NCI-H460 (cell line): ENCODE results near the gene RBM19. TPM values are rescaled to one million over a fixed set of nuclear protein-coding genes. Genes with fewer than 3 reads are reported as not detected.
"Not testable (repeated sequence)": the region's sequence is repeated elsewhere in the genome, so short reads cannot be mapped to it uniquely, and the experiment has no call there.

ENCODE experiments used
- DNase-seq: peaks from one replicate; pipeline ENCODE4 v3.0.0-alpha.2; 2016; ENCODE audit warnings: low read depth; ENCODE audit errors: extremely low read depth
- total RNA-seq: library from RNA; depleted of rRNA; stranded (reverse); fragments of >200 nt; shearing (Covaris generic); gene quantifications from 2 replicates; pipeline ENCODE4 v1.2.3, GENCODE V29; 2014

Gene RBM19
- total RNA-seq, 1 experiment from 2014 or later: 32.6 TPM

GRCh38 chr12:113908584-113909100, 57.5 kb downstream of the RBM19 start:
- DNase-seq: no peak

- no peak for DNase-seq
Observed at GRCh38 chr12:113907446-113908180, 58.5 kb downstream of the RBM19 start.

- no peak for DNase-seq
Observed at GRCh38 chr12:113906411-113907200, 59.5 kb downstream of the RBM19 start.

GRCh38 chr12:113905829-113906228, 60.3 kb downstream of the RBM19 start:
- DNase-seq: no peak

- DNase-seq: no peak
Observed at GRCh38 chr12:113903381-113903863, 62.7 kb downstream of the RBM19 start.

GRCh38 chr12:113901319-113901718, 64.8 kb downstream of the RBM19 start:
- not testable (repeated sequence) for DNase-seq

- no peak for DNase-seq
Observed at GRCh38 chr12:113900716-113901115, 65.4 kb downstream of the RBM19 start.

- no peak for DNase-seq
Observed at GRCh38 chr12:113899561-113900471, 66.3 kb downstream of the RBM19 start.

- no peak for DNase-seq
Observed at GRCh38 chr12:113899042-113899560, 67.0 kb downstream of the RBM19 start.

- DNase-seq: no peak
Observed at GRCh38 chr12:113898466-113898865, 67.7 kb downstream of the RBM19 start.

GRCh38 chr12:113897406-113897805, 68.7 kb downstream of the RBM19 start:
- DNase-seq: no peak

- DNase-seq: no peak
Observed at GRCh38 chr12:113896841-113897240, 69.3 kb downstream of the RBM19 start.

- DNase-seq: no peak
Observed at GRCh38 chr12:113896194-113896593, 69.9 kb downstream of the RBM19 start.

- DNase-seq: no peak
Observed at GRCh38 chr12:113895176-113895575, 70.9 kb downstream of the RBM19 start.

GRCh38 chr12:113894697-113895096, 71.4 kb downstream of the RBM19 start:
- no peak for DNase-seq

- no peak for DNase-seq
Observed at GRCh38 chr12:113893221-113893620, 72.9 kb downstream of the RBM19 start.

GRCh38 chr12:113892556-113892955, 73.6 kb downstream of the RBM19 start:
- no peak for DNase-seq

GRCh38 chr12:113891739-113892520, 74.2 kb downstream of the RBM19 start:
- DNase-seq: no peak

GRCh38 chr12:113891167-113891692, 74.9 kb downstream of the RBM19 start:
- DNase-seq: no peak
